H1 (cell line): ENCODE data around the gene MCM8. TPM values are rescaled to one million over a fixed set of nuclear protein-coding genes. Genes with fewer than 3 reads are reported as not detected.

Source experiments
- CTCF ChIA-PET: fragments of 300-600 bp; sonication (Branson Sonifier 250); formaldehyde crosslinking; loops from one replicate; lab custom pipeline; 2021; ENCODE audit not compliant: partially characterized antibody; lab: Charles Lee
- POLR2A ChIA-PET: fragments of 300-600 bp; sonication (Branson Sonifier 250); formaldehyde crosslinking; loops from one replicate; lab custom pipeline; 2021; ENCODE audit warnings: inconsistent platforms; ENCODE audit not compliant: partially characterized antibody; lab: Charles Lee
- DNase-seq, 2 experiments: peaks; one replicate each; pipeline versions ENCODE4 v3.0.0 to v3.0.0-alpha.2; 2010 to 2022; ENCODE audit warnings: low spot score in 2 of 2, low read depth in 1 of 2, mixed read lengths in 1 of 2
- FAIRE-seq: peaks from 2 replicates; lab custom pipeline; 2011; peaks lifted over from hg19 to GRCh38; lab: Jason Lieb, UNC
- H2AFZ ChIP-seq: 2 replicates; pipeline ENCODE4 v1.8.1; 2012; ENCODE audit warnings: low read length, inconsistent platforms
- H2AK5ac ChIP-seq: 2 replicates; pipeline ENCODE4 v1.6.1; 2013; ENCODE audit warnings: low read depth, low read length
- H2BK120ac ChIP-seq: replicated peaks from 2 replicates; pipeline ENCODE3; 2013; ENCODE audit warnings: low read depth, low read length, inconsistent platforms
- H2BK12ac ChIP-seq: 2 replicates; pipeline ENCODE4 v1.6.1; 2013; ENCODE audit warnings: low read depth, low read length
- H2BK15ac ChIP-seq: 2 replicates; pipeline ENCODE4 v1.6.1; 2013; ENCODE audit warnings: low read length
- H2BK20ac ChIP-seq: 2 replicates; pipeline ENCODE4 v1.6.1; 2013; ENCODE audit warnings: low read length
- H2BK5ac ChIP-seq: 2 replicates; pipeline ENCODE4 v1.6.1; 2013; ENCODE audit warnings: low read depth, low read length
- H3K14ac ChIP-seq: 2 replicates; pipeline ENCODE4 v1.6.1; 2013; ENCODE audit warnings: inconsistent platforms; ENCODE audit not compliant: insufficient read length
- H3K18ac ChIP-seq: 2 replicates; pipeline ENCODE4 v1.6.1; 2013; ENCODE audit warnings: low read length; ENCODE audit errors: extremely low read depth
- H3K23ac ChIP-seq: 2 replicates; pipeline ENCODE4 v1.6.1; 2013; ENCODE audit warnings: inconsistent platforms; ENCODE audit not compliant: insufficient read length
- H3K23me2 ChIP-seq: 2 replicates; pipeline ENCODE4 v1.6.1; 2013; ENCODE audit warnings: low read depth, low read length
- H3K27ac ChIP-seq: 2 replicates; pipeline ENCODE4 v1.6.1; 2011; ENCODE audit warnings: low read depth, low read length, inconsistent platforms
- H3K27me3 ChIP-seq, 4 experiments: replicated peaks in 1 of 4; 1 replicate in 1 of 4; 2 replicates in 3 of 4; pipeline versions ENCODE4 v1.6.1 to v1.8.1; 2011 to 2013; ENCODE audit warnings: low read length in 3 of 4, mild to moderate bottlenecking in 3 of 4, inconsistent platforms in 2 of 4, mixed read lengths in 2 of 4, moderate library complexity in 1 of 4; ENCODE audit not compliant: control insufficient read depth in 3 of 4, insufficient read depth in 3 of 4; ENCODE audit errors: extremely low read depth in 1 of 4
- H3K36me3 ChIP-seq, 4 experiments: 2 replicates each; pipeline versions ENCODE4 v1.6.1 to v1.8.1; 2011 to 2013; ENCODE audit warnings: mild to moderate bottlenecking in 4 of 4, low read length in 3 of 4, moderate library complexity in 2 of 4, control low read depth in 1 of 4, inconsistent platforms in 1 of 4; ENCODE audit not compliant: insufficient read depth in 4 of 4, control insufficient read depth in 2 of 4
- H3K4ac ChIP-seq: replicated peaks from 2 replicates; pipeline ENCODE3; 2013; ENCODE audit warnings: low read length, low read depth, mixed read lengths, inconsistent platforms; ENCODE audit not compliant: insufficient read length
- H3K4me1 ChIP-seq, 4 experiments: replicated peaks in 1 of 4; 1 replicate in 1 of 4; 2 replicates in 3 of 4; pipeline versions ENCODE4 v1.6.1 to v1.8.1; 2011 to 2013; ENCODE audit warnings: low read length in 3 of 4, inconsistent platforms in 2 of 4, mixed read lengths in 1 of 4; ENCODE audit not compliant: insufficient read depth in 4 of 4, control insufficient read depth in 3 of 4
- H3K4me2 ChIP-seq, 2 experiments: 2 replicates each; pipeline versions ENCODE4 v1.6.1 to v1.8.1; 2011 to 2013; ENCODE audit warnings: low read depth in 2 of 2, low read length in 2 of 2, control low read depth in 1 of 2, inconsistent platforms in 1 of 2, mild to moderate bottlenecking in 1 of 2; ENCODE audit not compliant: insufficient read depth in 1 of 2
- H3K4me3 ChIP-seq, 4 experiments: fragments of 200-600, 300-600 bp in 1 of 4; sonication (generic), shearing (Covaris generic), sonication (Bioruptor Twin) in 1 of 4; 2 replicates each; pipeline versions ENCODE4 v1.5.1 to v1.8.1; 2011 to 2016; ENCODE audit warnings: low read length in 4 of 4, low read depth in 3 of 4, control low read depth in 2 of 4, inconsistent platforms in 2 of 4, mild to moderate bottlenecking in 2 of 4, mixed read lengths in 1 of 4, moderate library complexity in 1 of 4; ENCODE audit not compliant: insufficient read depth in 2 of 4; ENCODE audit errors: extremely low read depth in 1 of 4
- H3K56ac ChIP-seq: replicated peaks from 2 replicates; pipeline ENCODE3; 2013; ENCODE audit warnings: low read depth, mild to moderate bottlenecking, mixed read lengths, low read length, inconsistent platforms; ENCODE audit not compliant: insufficient read length
- H3K79me1 ChIP-seq: 2 replicates; pipeline ENCODE4 v1.6.1; 2013; ENCODE audit warnings: low read depth, low read length, control low read depth
- H3K79me2 ChIP-seq, 2 experiments: 2 replicates each; pipeline versions ENCODE4 v1.6.1 to v1.8.1; 2012 to 2013; ENCODE audit warnings: low read length in 2 of 2, mild to moderate bottlenecking in 2 of 2, inconsistent platforms in 1 of 2; ENCODE audit not compliant: insufficient read depth in 2 of 2, control insufficient read depth in 1 of 2
- H3K9ac ChIP-seq, 4 experiments: replicated peaks in 1 of 4; 1 replicate in 1 of 4; 2 replicates in 3 of 4; pipeline versions ENCODE4 v1.6.1 to v1.8.1; 2011 to 2013; ENCODE audit warnings: low read depth in 3 of 4, low read length in 3 of 4, control low read depth in 2 of 4, mild to moderate bottlenecking in 2 of 4, moderate library complexity in 2 of 4, inconsistent platforms in 1 of 4; ENCODE audit errors: extremely low read depth in 1 of 4
- H3K9me3 ChIP-seq, 2 experiments: 2 replicates each; pipeline versions ENCODE4 v1.6.1 to v1.8.1; 2012 to 2013; ENCODE audit warnings: mild to moderate bottlenecking in 2 of 2, moderate library complexity in 2 of 2, control low read depth in 1 of 2, inconsistent platforms in 1 of 2, low read depth in 1 of 2, low read length in 1 of 2, mixed read lengths in 1 of 2; ENCODE audit not compliant: insufficient read depth in 2 of 2
- H4K20me1 ChIP-seq, 2 experiments: replicated peaks in 1 of 2; 2 replicates each; pipeline versions ENCODE3 to v1.8.1; 2011 to 2013; ENCODE audit warnings: inconsistent platforms in 2 of 2, low read length in 2 of 2, mild to moderate bottlenecking in 1 of 2; ENCODE audit not compliant: insufficient read depth in 2 of 2, control insufficient read depth in 1 of 2
- H4K5ac ChIP-seq: 2 replicates; pipeline ENCODE4 v1.6.1; 2013; ENCODE audit warnings: low read length, low read depth, mixed read lengths, inconsistent platforms; ENCODE audit not compliant: insufficient read length
- H4K8ac ChIP-seq: 2 replicates; pipeline ENCODE4 v1.8.0; 2013; ENCODE audit warnings: mild to moderate bottlenecking, moderate library complexity, low read length, inconsistent platforms; ENCODE audit not compliant: insufficient read depth; ENCODE audit errors: extremely low read depth
- H4K91ac ChIP-seq: replicated peaks from 2 replicates; pipeline ENCODE3; 2013; ENCODE audit warnings: low read length, mixed read lengths, inconsistent platforms; ENCODE audit not compliant: insufficient read length
- CBX5 ChIP-seq: fragments of 300-800, 300-1000 bp; sonication (generic); IDR thresholded peaks from 2 replicates; pipeline ENCODE4 v1.7.1; 2016; ENCODE audit warnings: antibody characterized with exemption, low read length, low read depth
- CTBP2 ChIP-seq: IDR thresholded peaks from 2 replicates; pipeline ENCODE4 v1.7.0; 2011; ENCODE audit warnings: borderline replicate concordance, mild to moderate bottlenecking, moderate library complexity, mixed read lengths, low read length; ENCODE audit not compliant: insufficient read depth, insufficient read length
- GABPA ChIP-seq: IDR thresholded peaks from 2 replicates; pipeline ENCODE4 v1.6.1; 2011; ENCODE audit warnings: mild to moderate bottlenecking, low read length, moderate library complexity, borderline replicate concordance; ENCODE audit not compliant: insufficient read depth
- KDM1A ChIP-seq: fragments of 200-600, 300-600 bp; sonication (generic); IDR thresholded peaks from 2 replicates; pipeline ENCODE4 v1.7.1; 2016; ENCODE audit warnings: mild to moderate bottlenecking, low read length, borderline replicate concordance
- MAFK ChIP-seq: IDR thresholded peaks from 2 replicates; pipeline ENCODE4 v1.6.1; 2012; ENCODE audit warnings: low read depth, mild to moderate bottlenecking, improper control_type of control experiment, low read length
- ZNF274 ChIP-seq: IDR thresholded peaks from 2 replicates; pipeline ENCODE4 v1.7.0; 2012; ENCODE audit warnings: low read length, borderline replicate concordance; ENCODE audit errors: extremely low read depth
- WGBS, 2 experiments: shearing (Covaris generic) in 1 of 2; methylation state at CpG; one replicate each; pipeline versions ENCODE4 v1.1.6 to v1.1.7; 2013 to 2015; ENCODE audit warnings: low lambda C conversion rate in 2 of 2, mixed read lengths in 2 of 2, inconsistent platforms in 1 of 2, low coverage in 1 of 2, missing lambda C conversion rate in 1 of 2; ENCODE audit not compliant: insufficient replicate concordance in 2 of 2, insufficient coverage in 1 of 2, insufficient read length in 1 of 2; ENCODE audit errors: extremely low coverage in 1 of 2, missing lambda C conversion rate in 1 of 2; 5-methylcytosine and 5-hydroxymethylcytosine counted together
- polyA plus RNA-seq, 7 experiments: library from polyadenylated mRNA; depleted of rRNA in 3 of 7; stranded (reverse) in 5 of 7; unstranded in 2 of 7; fragments of >200 nt in 5 of 7; fragments of 200-250 nt in 2 of 7; gene quantifications; 1 replicate in 5 of 7; 2 replicates in 1 of 7; 4 replicates in 1 of 7; pipeline versions ENCODE4 v1.2.1 to v1.2.3, GENCODE V29; 2011 to 2013; ENCODE audit warnings: missing spikeins in 2 of 7, mixed read lengths in 2 of 7
- total RNA-seq: library from RNA; stranded (reverse); fragmentation: NEBNext Ultra II Directional; extraction: Animal tissue kit (Norgen Biotek cat#: 25700); gene quantifications from 2 replicates; pipeline ENCODE4 v1.2.1, GENCODE V29; 2021
- TF ChIP-seq, protein P1 (sequence below): IDR thresholded peaks from 2 replicates; pipeline ENCODE4 v1.6.1; 2012; ENCODE audit warnings: inconsistent platforms

MCM8 gene
- total and polyA plus RNA-seq, 2 of the 8 experiments (the other 6 are each of a cell fraction or from before 2014, with no cell fraction given) = 7.1 to 31.9 TPM

DNA sequence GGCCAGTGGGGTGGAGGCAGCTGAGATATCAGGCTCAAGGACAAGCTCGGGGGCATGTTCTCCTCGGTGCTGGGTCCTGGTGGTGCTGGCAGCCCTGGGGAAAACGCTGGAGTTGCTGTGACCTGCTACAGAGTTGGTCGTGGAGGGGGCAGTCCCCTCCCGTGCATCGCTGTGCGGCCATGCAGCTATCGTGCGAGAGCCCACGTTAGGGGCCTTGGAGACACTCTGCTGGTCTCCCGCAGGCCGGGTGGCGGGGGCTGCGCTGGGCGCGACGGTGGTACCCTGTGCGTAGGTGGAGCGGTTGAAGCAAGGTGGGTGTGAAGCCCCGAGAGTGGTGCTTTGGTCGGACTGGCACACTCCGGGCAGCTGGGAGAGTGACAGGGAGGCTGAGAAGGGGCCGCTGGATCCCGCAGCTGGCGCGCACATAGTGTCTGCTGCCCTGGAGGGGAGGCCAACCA, 91.4 kb downstream of the MCM8 start:
- Histone ChIP-seq H3K4me1 (no peaks in the 10 kb centered on the region), H4K8ac (peak overlapping the region; percentile 5; the same call in 1 of the 2 replicates), H3K36me3 (peaks cover 0 to 20% (median 11%) of the 10 kb centered on the region in 4 experiments; a peak in 6 of 8 replicates), H2AK5ac (no peak overlapping the region), H3K4ac (no peak overlapping the region), H3K14ac (no peak overlapping the region), H3K4me3 (no peak overlapping the region), H3K9ac (no peak overlapping the region), H3K79me2 (no peaks in the 10 kb centered on the region), H3K23ac (no peak overlapping the region), H4K91ac (no peak overlapping the region), H4K20me1 (no peaks in the 10 kb centered on the region), H3K27ac (no peak overlapping the region), H4K5ac (no peak overlapping the region), H2BK20ac (no peak overlapping the region), H2BK120ac (no peak overlapping the region), H3K9me3 (no peaks in the 10 kb centered on the region), H3K27me3 (no peaks in the 10 kb centered on the region), H3K23me2 (no peaks in the 10 kb centered on the region), H2BK5ac (no peak overlapping the region), H3K79me1 (no peaks in the 10 kb centered on the region), H3K56ac (no peak overlapping the region), H2BK15ac (no peak overlapping the region), H3K18ac (no peak overlapping the region), H3K4me2 (no peak overlapping the region), H2AFZ (no peak overlapping the region), H2BK12ac (no peak overlapping the region)
- TF ChIP-seq MAFK (no peak), ZNF274 (no peak), CTBP2 (no peak), CBX5 (no peak), GABPA (no peak), KDM1A (no peak)
- TF ChIP-seq, protein P1, sequence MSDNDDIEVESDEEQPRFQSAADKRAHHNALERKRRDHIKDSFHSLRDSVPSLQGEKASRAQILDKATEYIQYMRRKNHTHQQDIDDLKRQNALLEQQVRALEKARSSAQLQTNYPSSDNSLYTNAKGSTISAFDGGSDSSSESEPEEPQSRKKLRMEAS = no peak
- POLR2A ChIA-PET = interaction anchor here (0.7 to 2.3 kb wide), 5 partner anchors 8 to 41 kb away, joined by 3 to 8 read pairs (median 4); no protein-coding TSS in a partner anchor
- DNase-seq (no peak), FAIRE-seq (no peak)
- 90% methylated on average over 21 of the region's 26 CpGs; no CpG with 5 or more reads in 1 of the 2 experiments for WGBS, 2 experiments
- CTCF ChIA-PET = interaction anchor here (1.6 kb wide), 1 partner anchor 34 kb away, joined by 5 read pairs; no protein-coding TSS in a partner anchor
